ENCODE measurements around the gene NDUFA5. TPM values are rescaled to one million over a fixed set of nuclear protein-coding genes. Genes with fewer than 3 reads are reported as not detected.

Gene NDUFA5
- total RNA-seq, 4 donors from 2014 or later = 21.3 to 34.8 (median 30.3) TPM

DNA sequence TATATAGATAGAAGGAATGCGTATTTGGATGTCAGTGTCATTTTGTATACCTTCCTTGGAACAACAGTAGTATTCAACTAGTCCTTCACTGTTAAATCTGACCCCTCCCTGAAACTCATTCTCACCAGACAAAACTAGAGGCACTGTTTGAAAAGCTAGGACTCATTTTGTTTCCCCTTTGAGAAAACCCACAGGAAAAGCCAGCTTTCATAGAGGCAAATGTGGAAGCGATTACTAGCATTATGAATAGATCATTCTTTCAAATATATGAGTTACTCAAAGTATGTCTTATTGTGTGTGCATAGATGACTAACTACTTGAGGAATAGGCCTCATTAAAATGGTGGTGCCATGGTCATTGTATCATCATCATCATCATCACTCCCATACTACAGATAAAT is 42.1 kb upstream of the NDUFA5 start:
- Histone ChIP-seq H3K9me3 (no peaks in the 10 kb centered on the region), H3K36me3 (no peaks in the 10 kb centered on the region), H3K27me3 (no peaks in the 10 kb centered on the region), H3K4me3 (no peak overlapping the region), H3K4me1 (no peaks in the 10 kb centered on the region), H3K27ac (no peak overlapping the region)
- no peak for DNase-seq (ENCODE audit: low spot score in 2 of 2)
- no peak for TF ChIP-seq EP300 (IDR thresholded peaks at IDR 0.05)
- no peak for TF ChIP-seq POLR2A (IDR thresholded peaks at IDR 0.05)
- WGBS = 79% methylated on average over 2 of the region's 2 CpGs

DNA sequence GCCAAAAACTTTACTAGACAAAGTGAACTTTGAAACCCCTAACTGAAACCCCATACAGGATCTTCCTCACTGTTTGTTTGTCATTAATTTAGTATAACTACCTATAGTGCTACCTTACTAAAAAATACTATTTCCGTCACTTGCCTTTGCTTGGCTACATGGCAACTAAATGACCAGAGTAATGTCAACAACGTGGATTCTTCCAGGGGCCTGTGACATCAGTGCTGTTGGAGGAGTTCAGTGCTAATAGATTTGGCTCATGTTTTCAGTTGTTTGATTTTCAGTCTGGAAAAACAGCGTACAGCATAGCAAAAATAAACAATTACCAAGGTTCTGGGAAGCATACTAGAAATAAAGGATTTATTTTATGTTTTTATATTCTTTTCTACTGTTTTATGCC is 41.0 kb upstream of the NDUFA5 start:
- H3K27ac ChIP-seq = no peak overlapping the region
- TF ChIP-seq EP300 (IDR thresholded peaks at IDR 0.05) (no peak), POLR2A (IDR thresholded peaks at IDR 0.05) (no peak), POLR2AphosphoS5 (IDR thresholded peaks at IDR 0.05) (no peak)
- TF ChIP-seq, protein P1, sequence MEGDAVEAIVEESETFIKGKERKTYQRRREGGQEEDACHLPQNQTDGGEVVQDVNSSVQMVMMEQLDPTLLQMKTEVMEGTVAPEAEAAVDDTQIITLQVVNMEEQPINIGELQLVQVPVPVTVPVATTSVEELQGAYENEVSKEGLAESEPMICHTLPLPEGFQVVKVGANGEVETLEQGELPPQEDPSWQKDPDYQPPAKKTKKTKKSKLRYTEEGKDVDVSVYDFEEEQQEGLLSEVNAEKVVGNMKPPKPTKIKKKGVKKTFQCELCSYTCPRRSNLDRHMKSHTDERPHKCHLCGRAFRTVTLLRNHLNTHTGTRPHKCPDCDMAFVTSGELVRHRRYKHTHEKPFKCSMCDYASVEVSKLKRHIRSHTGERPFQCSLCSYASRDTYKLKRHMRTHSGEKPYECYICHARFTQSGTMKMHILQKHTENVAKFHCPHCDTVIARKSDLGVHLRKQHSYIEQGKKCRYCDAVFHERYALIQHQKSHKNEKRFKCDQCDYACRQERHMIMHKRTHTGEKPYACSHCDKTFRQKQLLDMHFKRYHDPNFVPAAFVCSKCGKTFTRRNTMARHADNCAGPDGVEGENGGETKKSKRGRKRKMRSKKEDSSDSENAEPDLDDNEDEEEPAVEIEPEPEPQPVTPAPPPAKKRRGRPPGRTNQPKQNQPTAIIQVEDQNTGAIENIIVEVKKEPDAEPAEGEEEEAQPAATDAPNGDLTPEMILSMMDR (IDR thresholded peaks at IDR 0.05) = no peak
- DNase-seq (ENCODE audit: low spot score in 2 of 2) = no peak
- no peaks in the 10 kb centered on the region for H3K36me3 ChIP-seq
- no peaks in the 10 kb centered on the region for H3K9me3 ChIP-seq
- H3K4me3 ChIP-seq = no peak overlapping the region
- 66% methylated on average over 3 of the region's 3 CpGs for WGBS
- no peaks in the 10 kb centered on the region for H3K4me1 ChIP-seq
- H3K27me3 ChIP-seq = no peaks in the 10 kb centered on the region

DNA sequence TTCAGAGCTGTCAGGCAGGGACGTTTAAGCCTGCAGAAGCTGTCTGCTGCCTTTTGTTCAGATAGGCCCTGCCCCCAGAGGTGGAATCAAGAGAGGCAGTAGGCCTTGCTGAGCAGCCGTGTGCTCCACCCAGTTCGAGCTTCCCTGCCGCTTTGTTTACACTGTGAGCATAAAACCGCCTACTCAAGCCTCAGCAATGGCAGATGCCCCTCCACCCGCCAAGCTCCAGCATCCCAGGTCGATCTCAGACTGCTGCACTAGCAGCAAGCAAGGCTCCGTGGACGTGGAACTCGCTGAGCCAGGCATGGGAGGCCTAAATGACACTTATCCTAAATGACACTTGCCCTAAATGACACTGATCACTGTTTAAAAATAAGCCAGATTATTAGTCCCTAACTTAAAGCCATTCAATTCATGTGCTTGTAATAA is 37.2 kb upstream of the NDUFA5 start:
- Histone ChIP-seq H3K36me3 (no peaks in the 10 kb centered on the region), H3K4me3 (no peak overlapping the region), H3K4me1 (no peaks in the 10 kb centered on the region), H3K27me3 (no peaks in the 10 kb centered on the region), H3K27ac (no peak overlapping the region), H3K9me3 (no peaks in the 10 kb centered on the region)
- TF ChIP-seq POLR2A (IDR thresholded peaks at IDR 0.05) (no peak), POLR2AphosphoS5 (IDR thresholded peaks at IDR 0.05) (no peak), EP300 (IDR thresholded peaks at IDR 0.05) (no peak)
- TF ChIP-seq, protein P1 (IDR thresholded peaks at IDR 0.05) = no peak
- no peak for DNase-seq (ENCODE audit: low spot score in 2 of 2)
- WGBS = 44% methylated on average over 10 of the region's 10 CpGs

DNA sequence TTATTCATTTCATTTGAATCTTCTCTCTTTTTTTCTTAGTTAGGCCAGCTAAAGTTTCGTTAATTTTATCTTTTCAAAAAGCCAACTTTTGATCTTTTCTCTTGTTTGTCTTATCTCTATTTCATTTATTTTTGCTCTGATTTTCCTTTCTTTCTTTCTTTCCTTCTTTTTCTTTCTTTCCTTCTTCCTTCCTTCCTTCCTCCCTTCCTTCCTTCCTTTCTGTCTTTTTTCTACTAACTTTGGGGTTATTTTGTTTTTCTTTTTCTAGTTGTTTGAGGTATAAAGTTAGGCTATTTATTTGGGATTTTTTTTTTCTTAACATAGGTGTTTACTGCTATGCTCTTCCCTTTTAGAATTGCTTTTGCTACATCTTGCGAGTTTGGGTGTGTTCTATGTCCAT is 30.8 kb upstream of the NDUFA5 start:
- H3K4me3 ChIP-seq = no peak overlapping the region
- H3K27ac ChIP-seq = no peak overlapping the region
- DNase-seq (ENCODE audit: low spot score in 2 of 2) = no peak
- H3K27me3 ChIP-seq = no peaks in the 10 kb centered on the region
- no peaks in the 10 kb centered on the region for H3K4me1 ChIP-seq
- no peaks in the 10 kb centered on the region for H3K36me3 ChIP-seq
- no peaks in the 10 kb centered on the region for H3K9me3 ChIP-seq
- 93% methylated on average over 2 of the region's 2 CpGs for WGBS
- TF ChIP-seq, protein P1 (IDR thresholded peaks at IDR 0.05) = no peak
- TF ChIP-seq POLR2A (IDR thresholded peaks at IDR 0.05) (no peak), EP300 (IDR thresholded peaks at IDR 0.05) (no peak), POLR2AphosphoS5 (IDR thresholded peaks at IDR 0.05) (no peak)

DNA sequence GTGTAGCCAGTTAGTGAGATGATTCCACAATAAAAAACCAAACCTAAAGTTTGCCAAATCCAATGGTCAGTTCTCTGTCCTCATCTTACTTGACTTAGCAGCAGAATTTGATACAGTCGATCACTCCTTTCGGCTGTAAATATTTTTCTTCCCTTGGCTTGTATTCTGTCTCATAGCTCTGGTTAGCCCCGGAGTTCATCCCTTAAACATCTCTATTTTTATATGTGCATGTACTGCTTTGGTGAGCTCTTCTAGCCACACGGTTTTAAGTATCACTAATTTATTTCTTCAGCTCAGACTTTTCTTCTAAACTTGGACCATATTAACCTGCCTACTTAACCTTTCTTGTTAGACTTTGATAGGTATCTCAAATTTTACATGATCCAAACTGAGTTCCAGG is 26.2 kb upstream of the NDUFA5 start:
- no peaks in the 10 kb centered on the region for H3K9me3 ChIP-seq
- no peak overlapping the region for H3K4me3 ChIP-seq
- 81% methylated on average over 4 of the region's 4 CpGs for WGBS
- peaks cover 4% of the 10 kb centered on the region for H3K27me3 ChIP-seq
- no peaks in the 10 kb centered on the region for H3K36me3 ChIP-seq
- H3K27ac ChIP-seq = no peak overlapping the region
- TF ChIP-seq, protein P1 (IDR thresholded peaks at IDR 0.05) = no peak
- no peak for TF ChIP-seq POLR2AphosphoS5 (IDR thresholded peaks at IDR 0.05)
- no peak for TF ChIP-seq POLR2A (IDR thresholded peaks at IDR 0.05)
- TF ChIP-seq EP300 (IDR thresholded peaks at IDR 0.05) = no peak
- DNase-seq (ENCODE audit: low spot score in 2 of 2) = no peak
- H3K4me1 ChIP-seq = no peaks in the 10 kb centered on the region

DNA sequence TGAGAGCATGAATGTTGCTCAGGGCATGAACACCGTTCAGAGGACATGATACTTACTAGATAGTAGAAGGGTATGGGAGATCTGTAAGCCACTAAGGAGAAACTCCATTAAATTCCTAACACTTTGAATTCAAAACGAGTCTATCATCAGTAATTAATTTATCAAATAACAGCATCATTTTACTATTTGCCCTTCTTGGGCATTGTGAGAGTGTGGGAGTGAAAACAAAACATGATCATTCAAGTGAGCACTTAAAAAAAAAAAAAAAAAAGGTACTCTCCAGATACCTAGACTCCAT is 23.5 kb upstream of the NDUFA5 start:
- no peak overlapping the region for H3K27ac ChIP-seq
- no peaks in the 10 kb centered on the region for H3K9me3 ChIP-seq
- no peaks in the 10 kb centered on the region for H3K4me1 ChIP-seq
- H3K36me3 ChIP-seq = no peaks in the 10 kb centered on the region
- TF ChIP-seq, protein P1 (IDR thresholded peaks at IDR 0.05) = no peak
- TF ChIP-seq EP300 (IDR thresholded peaks at IDR 0.05) (no peak), POLR2AphosphoS5 (IDR thresholded peaks at IDR 0.05) (no peak), POLR2A (IDR thresholded peaks at IDR 0.05) (no peak)
- DNase-seq (ENCODE audit: low spot score in 2 of 2) = no peak
- WGBS = 26% methylated on average over 2 of the region's 2 CpGs
- H3K27me3 ChIP-seq = peaks cover 4% of the 10 kb centered on the region
- no peak overlapping the region for H3K4me3 ChIP-seq

All from suprapubic skin (tissue), 4 donors.